RPMI8226 (cell line): ENCODE results near the gene ELOA.
A peak's percentile ranks its signal among the peaks of the same experiment; 100 is the strongest.
"Not testable (repeated sequence)": the region's sequence is repeated elsewhere in the genome, so short reads cannot be mapped to it uniquely, and the experiment has no call there.

Experiments used
- DNase-seq: peaks from one replicate; pipeline ENCODE4 v3.0.0-alpha.2; 2015

ELOA gene

DNA sequence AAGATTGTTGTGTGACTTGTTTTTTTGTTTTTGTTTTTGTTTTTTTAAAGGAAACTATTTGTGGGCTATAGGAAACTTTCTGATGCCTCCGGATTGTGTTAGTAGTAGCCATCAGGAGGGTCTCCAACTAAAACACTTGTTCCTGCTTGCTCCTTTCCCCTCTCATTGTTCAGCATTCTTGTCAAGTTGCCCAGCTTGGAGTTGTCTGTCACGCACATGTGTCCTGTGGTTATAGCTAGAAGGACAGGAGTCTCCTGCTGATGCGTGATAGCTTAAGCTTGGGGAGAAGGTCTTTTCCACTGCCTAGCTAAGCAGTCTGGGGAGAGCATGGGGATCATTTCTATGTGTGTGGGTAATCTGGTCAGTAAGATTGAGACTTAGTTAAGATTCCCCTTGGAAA is 44.4 kb downstream of the ELOA start:
- no peak for DNase-seq

DNA sequence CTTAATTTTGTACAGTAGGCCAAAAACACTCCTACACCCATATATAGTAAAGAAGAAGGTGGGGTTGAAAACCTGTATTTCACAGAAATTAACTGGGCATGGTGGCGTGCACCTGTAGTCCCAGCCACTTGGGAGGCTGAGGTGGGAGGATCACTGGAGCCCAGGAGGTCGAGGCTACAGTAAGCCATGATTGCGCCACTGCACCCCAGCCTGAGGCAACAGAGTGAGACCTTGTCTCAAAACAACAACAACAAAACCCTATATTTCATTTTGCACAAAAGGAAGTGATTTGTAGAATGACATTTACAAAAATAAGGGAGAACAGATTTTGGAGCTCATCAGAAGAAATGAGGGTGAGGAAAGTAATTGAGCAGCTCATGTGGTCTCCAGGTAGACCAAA is 45.4 kb downstream of the ELOA start:
- DNase-seq, result no peak

DNA sequence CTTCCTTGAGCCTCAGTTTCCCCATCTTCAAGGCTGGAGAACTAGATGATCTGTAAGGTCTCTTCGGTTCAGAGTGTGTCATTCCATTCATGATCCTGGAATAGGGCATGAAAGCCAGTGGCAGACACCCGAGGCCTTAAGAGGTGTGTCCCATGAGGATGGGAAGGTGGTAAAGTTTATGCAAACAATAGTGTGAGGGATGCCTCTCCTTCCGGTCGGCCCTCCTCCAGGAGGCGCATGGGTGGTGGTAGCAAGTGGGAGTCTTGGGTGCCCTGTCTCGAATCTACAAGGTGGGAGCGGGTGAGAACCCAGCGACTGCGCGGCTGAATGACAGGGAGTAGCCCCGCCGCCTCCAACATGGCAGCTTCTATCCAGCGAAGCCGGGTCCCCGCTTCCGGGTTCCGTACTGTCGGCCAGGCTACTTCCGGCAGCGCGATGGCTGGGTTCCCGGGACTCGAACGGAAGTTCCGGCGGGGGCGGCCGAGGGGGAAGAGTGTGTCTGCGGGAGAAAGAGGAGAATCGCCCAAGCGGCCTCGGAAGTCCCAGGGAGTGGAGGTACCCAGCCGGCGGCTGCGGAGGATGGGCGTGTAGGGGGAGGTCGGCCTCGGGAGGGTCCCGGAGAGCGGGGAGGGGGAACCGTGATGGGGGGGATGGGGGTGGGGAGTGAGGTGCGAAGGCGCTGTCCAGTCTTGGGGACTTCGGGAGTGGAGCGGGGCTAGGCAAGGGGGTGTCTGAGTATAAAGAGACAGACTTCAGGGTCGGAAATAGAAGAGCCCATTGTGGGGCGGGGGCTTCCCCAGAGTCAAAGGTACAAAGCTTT is 47.6 kb downstream of the ELOA start, which contains the start of gene LYPLA2:
Gene LYPLA2, plus strand, starts transcription at position 450 of the 820 bp plus-strand sequence. CDS start 1,538 bp downstream, outside the sequence.
- DNase-seq, result peak; percentile 96

DNA sequence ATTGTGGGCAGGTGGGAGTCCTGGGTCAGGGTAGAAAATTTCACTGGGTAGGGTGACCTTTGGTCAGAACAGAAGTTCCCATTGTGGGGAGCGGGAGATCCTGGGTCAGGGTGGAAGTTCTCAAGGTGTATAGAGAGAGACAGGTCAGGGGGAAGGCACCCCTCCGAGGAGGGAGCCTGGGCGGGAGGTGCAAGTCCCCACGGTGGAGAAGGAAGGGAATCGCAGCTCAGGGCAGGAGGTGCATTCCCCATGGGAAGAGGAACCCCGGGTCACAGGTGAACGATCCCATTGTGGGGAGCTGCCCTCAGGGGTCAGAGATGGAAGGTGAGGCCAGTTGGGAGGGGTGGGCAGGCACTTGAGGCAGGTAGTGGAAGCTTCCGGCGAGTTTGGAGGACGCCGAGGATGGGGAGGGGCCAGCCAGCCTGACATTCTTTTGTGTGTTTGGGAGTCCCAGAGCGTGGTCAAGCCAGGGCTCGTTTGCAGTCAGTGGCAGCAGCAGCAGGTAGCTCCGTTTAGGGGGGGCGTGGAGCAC is 48.3 kb downstream of the ELOA start:
- DNase-seq, result peak; percentile 61

DNA sequence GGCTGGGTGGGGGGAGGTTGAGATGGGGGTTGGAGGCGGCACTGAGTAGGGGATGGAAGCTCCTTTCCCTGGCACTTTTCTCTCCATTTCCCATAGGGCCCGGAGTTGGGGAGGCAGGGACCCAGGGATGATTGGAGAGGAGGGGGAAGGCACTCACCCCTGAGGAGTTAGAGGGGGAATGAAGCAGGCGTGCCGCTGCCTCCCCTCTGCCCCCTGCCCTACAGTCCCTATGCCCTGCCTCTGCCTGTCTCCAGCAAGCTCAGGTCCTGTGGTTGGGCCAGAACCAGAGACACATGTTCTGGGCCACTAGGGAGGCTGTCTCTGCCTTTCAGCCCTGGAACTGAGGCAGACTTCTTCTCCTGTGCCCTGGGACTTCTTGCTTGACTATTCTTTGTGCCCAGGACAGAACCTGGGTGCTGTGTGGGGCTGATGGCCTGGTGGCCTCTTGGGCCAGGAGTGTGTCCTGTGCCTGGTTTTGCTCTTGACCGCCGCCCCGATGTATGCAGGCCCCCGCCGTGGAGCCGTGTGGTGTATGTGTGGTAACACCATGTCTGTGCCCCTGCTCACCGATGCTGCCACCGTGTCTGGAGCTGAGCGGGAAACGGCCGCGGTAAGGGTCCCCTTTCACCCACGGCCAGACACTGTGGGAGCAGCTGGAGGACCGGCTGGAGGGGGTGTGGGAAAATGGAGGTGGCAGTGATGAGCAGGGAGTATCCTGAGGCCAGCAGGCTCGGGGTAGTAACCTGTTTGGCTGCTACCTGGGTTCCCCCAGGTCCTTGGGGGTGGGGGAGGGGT is 49.1 kb downstream of the ELOA start:
- no peak for DNase-seq

DNA sequence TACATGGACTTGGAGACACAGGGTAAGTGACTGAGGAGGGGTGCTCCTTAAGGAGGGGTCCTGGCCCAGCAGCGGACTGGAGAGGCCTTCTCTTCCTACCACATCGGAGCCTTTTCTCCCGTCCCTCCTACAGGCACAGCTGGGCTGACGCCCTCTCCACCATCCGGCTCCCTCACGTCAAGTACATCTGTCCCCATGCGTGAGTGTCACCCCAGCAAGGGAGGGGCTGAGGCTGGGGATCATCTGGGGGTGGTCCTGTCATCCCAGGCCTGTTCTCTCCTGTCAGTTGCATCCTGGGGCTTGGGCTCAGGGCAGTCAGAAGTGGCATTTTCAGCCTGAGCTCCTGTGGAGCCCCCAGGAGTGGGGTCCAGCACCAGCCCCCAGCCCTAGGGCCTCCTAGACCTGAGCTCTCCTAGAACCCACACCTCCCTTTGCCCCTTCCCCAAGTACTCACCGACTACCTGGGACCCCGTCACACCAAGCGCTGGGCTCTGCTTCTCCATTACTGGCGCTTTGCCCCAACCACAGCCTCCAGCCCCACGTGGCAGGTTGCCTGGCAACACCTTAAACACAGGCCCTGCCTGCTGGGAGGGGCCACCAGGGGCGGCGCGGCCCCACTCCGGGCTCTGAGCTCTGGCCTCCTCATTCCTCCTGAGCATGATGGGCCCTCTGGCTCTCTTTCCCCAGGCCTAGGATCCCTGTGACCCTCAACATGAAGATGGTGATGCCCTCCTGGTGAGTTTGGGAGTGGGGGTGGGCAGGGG is 49.9 kb downstream of the ELOA start:
- peak; percentile 64 for DNase-seq

DNA sequence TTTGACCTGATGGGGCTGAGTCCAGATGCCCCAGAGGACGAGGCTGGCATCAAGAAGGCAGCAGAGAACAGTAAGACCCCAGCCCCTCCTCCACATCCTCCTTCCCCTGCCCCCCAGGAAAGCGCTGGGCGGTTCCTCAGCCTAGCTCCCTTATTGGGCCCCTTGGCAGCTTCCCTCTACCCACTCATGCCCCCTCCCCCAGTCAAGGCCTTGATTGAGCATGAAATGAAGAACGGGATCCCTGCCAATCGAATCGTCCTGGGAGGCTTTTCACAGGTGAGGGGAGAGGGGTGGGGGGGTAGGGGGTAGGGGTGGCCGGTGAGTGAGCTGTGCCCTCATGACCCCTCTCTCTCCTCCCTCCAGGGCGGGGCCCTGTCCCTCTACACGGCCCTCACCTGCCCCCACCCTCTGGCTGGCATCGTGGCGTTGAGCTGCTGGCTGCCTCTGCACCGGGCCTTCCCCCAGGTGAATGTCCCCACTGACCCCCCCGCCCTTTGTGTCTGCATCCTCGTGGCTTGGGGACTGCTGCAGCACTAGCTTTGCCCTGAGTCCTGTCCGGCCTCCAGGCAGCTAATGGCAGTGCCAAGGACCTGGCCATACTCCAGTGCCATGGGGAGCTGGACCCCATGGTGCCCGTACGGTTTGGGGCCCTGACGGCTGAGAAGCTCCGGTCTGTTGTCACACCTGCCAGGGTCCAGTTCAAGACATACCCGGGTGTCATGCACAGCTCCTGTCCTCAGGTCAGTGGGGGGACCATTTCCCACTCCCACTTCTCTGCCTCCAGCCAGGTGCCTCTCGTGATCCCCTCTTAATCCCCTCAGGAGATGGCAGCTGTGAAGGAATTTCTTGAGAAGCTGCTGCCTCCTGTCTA is 50.8 kb downstream of the ELOA start:
- no peak for DNase-seq

DNA sequence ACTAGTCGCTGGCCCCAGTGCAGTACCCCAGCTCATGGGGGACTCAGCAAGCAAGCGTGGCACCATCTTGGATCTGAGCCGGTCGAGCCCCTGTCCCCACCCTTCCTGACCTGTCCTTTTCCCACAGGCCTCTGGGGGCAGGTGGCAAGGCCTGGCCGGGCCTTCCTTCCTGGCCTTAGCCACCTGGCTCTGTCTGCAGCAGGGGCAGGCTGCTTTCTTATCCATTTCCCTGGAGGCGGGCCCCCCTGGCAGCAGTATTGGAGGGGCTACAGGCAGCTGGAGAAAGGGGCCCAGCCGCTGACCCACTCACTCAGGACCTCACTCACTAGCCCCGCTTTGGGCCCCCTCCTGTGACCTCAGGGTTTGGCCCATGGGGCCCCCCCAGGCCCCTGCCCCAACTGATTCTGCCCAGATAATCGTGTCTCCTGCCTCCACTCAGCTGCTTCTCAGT is 51.5 kb downstream of the ELOA start:
- DNase-seq, result not testable (repeated sequence)

DNA sequence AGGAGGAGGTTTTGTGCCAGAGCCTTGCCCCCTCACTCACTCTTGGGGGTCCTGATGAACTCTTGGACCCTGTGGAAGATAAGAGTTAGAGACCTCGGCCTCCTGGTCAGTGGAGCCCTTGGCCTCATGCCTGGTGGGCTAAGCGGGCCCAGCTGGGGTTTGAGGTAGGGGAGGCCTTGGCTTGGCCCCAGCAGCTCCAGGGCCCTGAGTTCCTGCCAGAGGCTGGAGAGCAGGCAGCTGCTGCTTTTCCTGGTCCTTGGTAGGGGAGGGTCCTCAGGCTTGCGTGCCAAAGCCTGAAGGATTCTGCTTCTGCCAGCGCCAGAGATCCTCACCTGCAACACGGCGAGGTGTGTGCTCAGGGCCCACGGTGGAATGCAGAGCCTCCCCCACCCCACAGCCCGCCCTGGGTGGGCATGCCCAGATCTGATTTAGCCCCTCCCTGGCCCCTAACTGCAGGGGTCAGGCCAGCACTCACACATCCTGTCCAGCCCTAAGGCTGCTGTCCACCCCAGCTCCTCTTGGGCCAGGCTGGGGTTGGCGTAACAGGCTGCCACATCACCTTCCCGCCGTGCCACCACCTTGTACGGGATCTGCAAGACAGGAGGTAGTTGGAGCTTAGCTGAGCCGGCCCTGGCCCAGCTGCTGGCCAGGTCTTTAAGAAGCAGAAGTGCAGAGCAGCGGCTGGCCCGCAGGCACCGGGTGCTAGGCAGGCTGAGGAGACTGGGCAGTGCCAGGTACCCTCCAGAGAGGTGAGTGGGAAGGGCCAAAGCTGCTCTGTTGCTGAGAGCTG is 52.6 kb downstream of the ELOA start:
- DNase-seq, result no peak

DNA sequence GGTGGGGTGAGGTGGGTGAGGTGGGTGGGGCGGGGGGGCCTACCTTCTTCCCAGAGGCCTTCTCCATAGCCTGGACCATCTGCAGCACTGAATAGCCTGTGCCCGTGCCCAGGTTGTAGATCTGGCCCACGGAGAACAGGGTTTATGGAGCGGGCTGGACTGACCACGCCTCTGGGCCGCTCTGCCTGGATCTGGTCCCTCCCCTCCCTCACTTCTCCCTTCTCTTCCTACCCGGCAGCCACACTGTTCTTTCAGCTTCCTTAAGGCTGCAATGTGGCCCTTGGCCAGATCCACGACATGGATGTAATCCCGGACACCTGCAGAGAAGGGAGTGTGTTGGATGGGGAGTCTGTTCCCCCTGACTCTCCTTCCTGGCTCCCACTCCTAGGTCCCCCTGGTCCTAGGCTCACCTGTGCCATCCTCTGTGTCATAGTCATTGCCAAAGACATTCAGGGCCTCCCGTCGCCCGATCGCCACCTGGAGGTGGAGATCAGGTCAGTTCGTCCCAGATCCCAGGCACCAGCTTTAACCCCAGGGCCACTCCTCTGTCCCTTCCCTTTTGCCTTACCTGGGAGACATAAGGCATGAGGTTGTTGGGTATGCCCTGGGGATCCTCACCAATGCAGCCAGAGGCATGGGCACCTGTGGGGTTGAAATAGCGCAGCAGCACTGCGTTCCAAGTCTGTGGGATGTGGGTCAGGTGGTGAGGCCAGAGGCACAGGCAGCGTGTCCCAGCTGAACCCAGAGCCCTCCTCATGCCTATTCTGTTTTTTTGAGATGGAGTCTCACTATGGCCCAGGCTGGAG is 53.4 kb downstream of the ELOA start:
- DNase-seq, result no peak

DNA sequence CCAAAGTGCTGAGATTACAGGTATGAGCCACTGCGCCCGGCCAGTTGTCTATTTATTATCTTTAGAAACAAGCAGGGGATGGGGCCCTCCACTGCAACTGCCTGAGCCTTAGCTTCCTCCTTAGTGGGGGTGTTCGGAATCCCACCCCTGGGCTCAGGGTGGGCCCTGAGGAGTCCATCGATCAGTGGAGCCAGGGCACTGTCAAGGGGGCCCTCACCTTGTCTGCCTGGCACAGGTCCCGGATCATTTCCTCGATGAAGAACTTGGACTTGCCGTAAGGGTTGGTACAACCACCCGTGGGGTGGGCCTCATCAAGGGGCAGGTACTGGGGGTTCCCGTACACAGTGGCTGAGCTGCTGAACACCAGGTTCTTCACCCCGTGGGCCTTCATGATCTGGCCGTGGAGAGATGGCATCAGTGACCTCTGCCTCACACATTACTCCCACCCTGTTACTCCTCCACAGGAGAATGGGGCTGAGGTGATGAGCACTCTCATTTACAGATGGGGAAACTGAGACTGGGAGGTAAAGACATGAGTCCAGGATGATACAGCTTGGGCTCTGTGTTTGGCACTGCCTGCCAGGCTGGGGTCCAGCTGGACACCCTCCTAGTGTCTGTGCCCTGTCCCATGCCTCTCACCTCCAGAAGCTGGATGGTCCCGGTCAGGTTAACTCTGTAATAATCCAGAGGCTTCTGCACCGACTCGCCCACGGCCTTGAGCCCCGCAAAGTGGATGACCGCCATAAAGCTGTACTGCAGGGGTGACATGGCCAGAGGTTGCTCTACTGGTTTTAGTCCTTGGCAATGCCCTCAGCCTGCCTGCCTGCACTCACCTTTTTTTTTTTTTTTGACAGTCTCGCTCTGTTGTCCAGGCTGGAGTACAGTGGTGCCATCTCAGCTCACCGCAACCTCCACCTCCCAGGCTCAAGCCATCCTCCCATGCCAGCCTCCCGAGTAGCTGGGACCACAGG is 54.5 kb downstream of the ELOA start:
- DNase-seq, result no peak

DNA sequence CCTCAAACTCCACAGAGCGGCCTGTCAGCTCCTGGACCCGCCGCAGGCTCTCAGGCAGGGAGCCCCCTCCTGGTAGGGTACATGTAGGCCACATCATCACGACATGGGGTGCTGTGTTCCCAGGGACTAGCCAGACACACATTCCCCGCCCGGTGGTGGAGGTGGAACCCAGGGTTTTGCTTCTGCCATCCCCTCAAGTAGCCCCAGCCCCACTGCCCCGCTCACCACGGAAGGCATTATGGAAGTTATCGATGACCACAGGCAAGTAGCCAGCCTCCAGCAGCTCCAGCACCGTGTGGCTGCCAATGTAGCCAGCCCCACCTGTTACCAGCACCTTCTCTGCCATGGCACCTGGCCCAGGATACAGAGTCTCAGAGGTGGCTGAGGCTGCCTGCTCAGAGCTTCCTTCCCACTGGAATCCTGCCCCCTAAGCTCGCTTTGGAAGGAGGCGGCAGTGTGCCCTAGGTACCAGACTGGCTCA is 55.4 kb downstream of the ELOA start:
- no peak for DNase-seq

DNA sequence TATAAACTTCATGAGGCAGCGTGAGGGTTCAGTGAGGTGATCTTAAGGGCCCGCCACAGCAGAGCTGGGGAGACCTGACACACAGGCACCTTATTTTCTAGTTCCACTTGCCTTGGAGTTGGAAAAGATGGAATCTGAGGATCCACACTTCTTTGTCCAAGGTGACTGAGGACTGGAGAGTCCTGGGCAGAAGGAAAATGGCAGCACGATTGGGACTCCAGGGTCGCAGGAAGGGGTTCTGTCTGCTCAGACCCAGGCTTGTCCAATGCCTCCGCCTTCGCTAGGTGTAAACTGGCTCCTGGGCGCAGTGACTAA is 55.9 kb downstream of the ELOA start:
- DNase-seq, result no peak

DNA sequence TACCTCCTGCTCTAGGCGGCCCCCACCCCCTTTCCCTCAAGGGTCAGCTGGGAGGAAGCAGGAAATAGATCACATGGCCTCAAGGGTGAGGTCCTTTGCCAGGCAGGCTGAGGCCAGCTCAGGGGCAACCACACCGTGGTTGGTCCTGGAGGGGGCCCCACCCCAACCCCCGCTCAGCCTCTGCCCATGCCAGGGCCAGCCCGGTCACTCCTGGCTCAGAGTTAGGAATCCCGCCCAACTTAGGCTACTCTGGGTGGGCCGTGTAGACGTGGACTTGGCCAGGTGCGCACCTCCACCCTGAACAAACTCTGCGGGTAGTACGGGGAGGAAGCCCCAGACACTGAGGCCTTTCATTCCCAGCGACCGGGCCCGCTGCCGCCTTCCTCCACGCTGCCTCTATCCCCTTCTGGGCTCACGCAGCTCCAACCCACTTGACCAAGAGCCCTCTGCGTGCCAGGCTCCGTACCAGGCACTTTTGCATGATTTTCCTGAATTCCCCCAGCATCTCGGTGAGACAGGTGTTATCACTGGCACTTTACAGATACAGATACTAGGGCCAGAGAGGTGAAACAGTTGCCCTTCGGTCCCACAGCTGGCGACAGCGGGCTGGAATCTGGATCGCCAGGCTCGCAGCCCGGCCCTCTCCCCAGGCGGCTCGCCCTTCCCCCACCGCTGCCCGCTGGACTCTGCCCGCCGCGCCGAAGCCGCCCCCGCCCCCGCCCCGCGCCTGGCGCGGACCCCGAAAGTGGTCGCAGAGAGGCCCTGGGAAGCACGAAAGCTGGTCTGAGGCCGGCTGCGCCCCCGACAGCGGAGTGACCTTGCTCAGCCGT is 56.5 kb downstream of the ELOA start:
- peak; percentile 43 for DNase-seq

DNA sequence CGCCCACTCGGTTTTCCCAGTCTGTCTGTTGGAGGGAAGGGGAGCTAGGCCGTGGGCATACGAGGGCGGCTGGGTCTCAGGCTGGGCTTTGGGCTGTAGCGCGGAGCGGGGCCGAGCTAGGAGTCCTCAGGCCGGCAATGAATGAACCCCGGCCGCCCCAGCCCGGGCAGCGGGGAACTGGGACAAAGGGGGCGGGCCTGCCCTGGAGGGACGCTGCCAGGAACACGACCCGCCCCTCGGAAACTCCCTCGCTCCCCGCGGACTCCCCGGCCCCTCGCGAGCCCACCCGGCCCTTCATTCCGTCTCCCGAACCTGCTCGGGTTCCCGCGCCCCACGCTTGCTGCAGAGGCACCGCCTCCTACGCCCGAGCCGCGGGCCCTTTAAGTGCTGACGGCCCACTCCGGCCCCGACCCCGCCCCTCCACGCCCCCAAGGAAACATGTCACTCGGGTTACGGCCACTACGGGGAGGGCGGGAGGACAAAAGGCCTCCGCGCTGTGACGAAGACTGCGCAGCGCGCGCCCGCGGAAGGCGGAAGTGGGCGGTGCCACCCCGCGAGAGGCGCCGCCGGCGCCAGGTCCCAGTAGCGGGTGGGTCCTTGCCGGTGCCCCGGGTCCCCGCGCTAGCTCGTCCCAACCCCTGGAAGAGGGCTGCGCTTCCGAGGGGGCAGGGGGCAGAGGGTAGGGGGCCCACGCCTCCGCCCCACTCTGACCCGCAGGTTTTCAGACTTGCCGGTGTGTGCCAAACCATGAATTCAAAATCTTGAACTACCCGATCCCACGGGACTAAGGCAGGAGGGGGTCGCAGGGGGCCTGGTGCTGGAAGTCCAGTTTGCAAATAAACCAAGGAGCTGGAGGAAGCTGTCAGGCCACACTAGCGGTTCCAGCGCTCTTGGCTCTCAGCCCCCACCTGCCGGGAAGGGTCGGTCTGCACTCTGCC is 57.4 kb downstream of the ELOA start, which contains the start of gene GALE:
Gene GALE, minus strand, starts transcription at position 355 of the 938 bp plus-strand sequence. CDS start 1,747 bp downstream, outside the sequence.
- peak; percentile 99 for DNase-seq

DNA sequence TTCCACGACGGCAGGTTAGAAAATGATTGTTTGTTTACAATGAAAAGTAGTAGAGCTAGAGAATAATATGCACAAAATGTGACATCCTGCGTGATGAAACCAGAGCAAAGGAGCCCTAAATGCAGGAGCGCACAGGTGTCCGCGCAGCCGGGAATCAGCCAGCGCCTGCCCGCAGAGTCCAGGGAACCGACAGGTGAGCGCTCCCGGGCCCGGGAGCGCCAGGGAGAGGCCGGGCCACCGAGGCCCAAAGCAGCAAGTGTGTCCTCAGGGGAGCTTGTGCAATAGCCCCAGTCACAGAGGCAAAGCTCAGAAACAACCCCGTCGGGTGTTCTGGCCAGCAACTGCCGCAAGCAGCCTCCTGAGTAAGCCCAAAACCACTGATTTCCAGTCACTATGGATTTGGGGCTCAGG is 58.1 kb downstream of the ELOA start:
- DNase-seq, result no peak

DNA sequence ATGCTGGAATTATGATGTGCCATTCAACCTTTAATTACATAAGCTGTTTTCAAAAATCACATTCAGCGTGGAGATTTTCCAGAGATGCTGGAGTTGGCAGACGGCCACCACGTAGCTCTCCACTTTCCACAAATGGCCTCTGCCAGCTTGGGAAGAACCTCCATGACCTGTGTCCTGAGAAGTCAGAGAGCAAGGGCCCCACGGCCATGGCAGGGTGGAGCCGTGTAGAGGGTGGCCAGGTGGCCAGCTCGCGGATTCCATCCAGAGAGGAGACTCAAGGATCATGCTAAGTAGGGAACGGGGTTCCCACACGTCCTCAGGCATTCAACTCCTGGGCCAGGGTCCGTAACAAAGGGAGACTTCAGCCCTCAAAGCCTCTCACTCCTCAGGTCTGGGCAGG is 58.6 kb downstream of the ELOA start:
- no peak for DNase-seq
